ENCODE results near the gene CCDC107.
A peak's percentile ranks its signal among the peaks of the same experiment; 100 is the strongest.

CCDC107 gene

GRCh38 chr9:35682520-35683315 lies 24.6 kb downstream of the CCDC107 start:
- Histone ChIP-seq H3K4ac (ENCODE audit: low read length) (no peak overlapping the region), H3K27me3 (ENCODE audit: control insufficient read depth in 3 of 3, insufficient read depth in 3 of 3, low read depth in 1 of 3, low read length in 3 of 3) (no peaks in the 10 kb centered on the region), H2BK120ac (ENCODE audit: low read depth, low read length) (no peak overlapping the region), H3K4me3 (ENCODE audit: low read length in 2 of 2) (no peak overlapping the region), H3K4me2 (ENCODE audit: insufficient read depth, low read length, poor library complexity, severe bottlenecking) (no peak overlapping the region), H2BK5ac (ENCODE audit: low read length) (no peak overlapping the region), H2AK5ac (ENCODE audit: low read depth, low read length) (no peak overlapping the region), H3K9ac (ENCODE audit: low read depth, low read length, poor library complexity) (no peak overlapping the region), H3K79me1 (ENCODE audit: low read depth, low read length) (no peaks in the 10 kb centered on the region), H4K8ac (ENCODE audit: low read depth, low read length) (no peak overlapping the region), H3K36me3 (replicated peaks in 1 of 2; ENCODE audit: control insufficient read depth in 2 of 2, insufficient read depth in 2 of 2, low read length in 2 of 2) (peaks cover 19 to 35% of the 10 kb centered on the region in 2 donors), H2BK12ac (ENCODE audit: low read length) (no peak overlapping the region), H4K91ac (ENCODE audit: low read depth, low read length, poor library complexity) (no peak overlapping the region), H3K9me3 (replicated peaks in 1 of 2; ENCODE audit: control insufficient read depth in 2 of 2, insufficient read depth in 1 of 2, low read depth in 1 of 2, low read length in 2 of 2) (no peaks in the 10 kb centered on the region), H2AFZ (ENCODE audit: low read length) (no peak overlapping the region), H3K14ac (ENCODE audit: low read length) (no peak overlapping the region), H3K27ac (replicated peaks; ENCODE audit: low read length) (no peak overlapping the region), H3K4me1 (ENCODE audit: control insufficient read depth in 2 of 2, insufficient read depth in 1 of 2, low read depth in 1 of 2, low read length in 2 of 2) (peaks cover 0 to 17% of the 10 kb centered on the region in 2 donors), H3K18ac (ENCODE audit: low read length) (no peak overlapping the region), H2BK15ac (ENCODE audit: low read length) (no peak overlapping the region), H3K23ac (ENCODE audit: low read depth, low read length, poor library complexity) (peak overlapping the region; percentile 29)
- WGBS, 2 donors (ENCODE audit: extremely low coverage in 2 of 2, insufficient read length in 2 of 2, insufficient replicate concordance in 1 of 2), result no CpG with 5 or more reads among the region's 10 CpGs
- no peak for DNase-seq (ENCODE audit: low spot score)

GRCh38 chr9:35683323-35683722 lies 25.2 kb downstream of the CCDC107 start:
- H3K27me3 ChIP-seq (ENCODE audit: control insufficient read depth in 3 of 3, insufficient read depth in 3 of 3, low read depth in 1 of 3, low read length in 3 of 3), result no peaks in the 10 kb centered on the region
- no peak overlapping the region for H3K4ac ChIP-seq (ENCODE audit: low read length)
- H2BK15ac ChIP-seq (ENCODE audit: low read length), result no peak overlapping the region
- WGBS, 2 donors (ENCODE audit: extremely low coverage in 2 of 2, insufficient read length in 2 of 2, insufficient replicate concordance in 1 of 2), result no CpG with 5 or more reads among the region's 2 CpGs
- no peak overlapping the region for H4K8ac ChIP-seq (ENCODE audit: low read depth, low read length)
- H3K23ac ChIP-seq (ENCODE audit: low read depth, low read length, poor library complexity), result no peak overlapping the region
- peaks cover 2% of the 10 kb centered on the region for H3K79me1 ChIP-seq (ENCODE audit: low read depth, low read length)
- no peak overlapping the region for H3K14ac ChIP-seq (ENCODE audit: low read length)
- H2AK5ac ChIP-seq (ENCODE audit: low read depth, low read length), result no peak overlapping the region
- H2AFZ ChIP-seq (ENCODE audit: low read length), result no peak overlapping the region
- no peak overlapping the region for H3K27ac ChIP-seq (replicated peaks; ENCODE audit: low read length)
- no peak overlapping the region for H2BK5ac ChIP-seq (ENCODE audit: low read length)
- H3K4me2 ChIP-seq (ENCODE audit: insufficient read depth, low read length, poor library complexity, severe bottlenecking), result no peak overlapping the region
- H2BK12ac ChIP-seq (ENCODE audit: low read length), result no peak overlapping the region
- H3K36me3 ChIP-seq (replicated peaks in 1 of 2; ENCODE audit: control insufficient read depth in 2 of 2, insufficient read depth in 2 of 2, low read length in 2 of 2), result peaks cover 19 to 35% of the 10 kb centered on the region in 2 donors
- no peak for DNase-seq (ENCODE audit: low spot score)
- no peak overlapping the region for H3K4me3 ChIP-seq (ENCODE audit: low read length in 2 of 2)
- H3K9ac ChIP-seq (ENCODE audit: low read depth, low read length, poor library complexity), result no peak overlapping the region
- no peak overlapping the region for H3K18ac ChIP-seq (ENCODE audit: low read length)
- H3K4me1 ChIP-seq (ENCODE audit: control insufficient read depth in 2 of 2, insufficient read depth in 1 of 2, low read depth in 1 of 2, low read length in 2 of 2), result peaks cover 0 to 22% of the 10 kb centered on the region in 2 donors
- H4K91ac ChIP-seq (ENCODE audit: low read depth, low read length, poor library complexity), result no peak overlapping the region
- no peak overlapping the region for H2BK120ac ChIP-seq (ENCODE audit: low read depth, low read length)
- H3K9me3 ChIP-seq (replicated peaks in 1 of 2; ENCODE audit: control insufficient read depth in 2 of 2, insufficient read depth in 1 of 2, low read depth in 1 of 2, low read length in 2 of 2), result no peaks in the 10 kb centered on the region

GRCh38 chr9:35684921-35685320 lies 26.8 kb downstream of the CCDC107 start:
- H3K23ac ChIP-seq (ENCODE audit: low read depth, low read length, poor library complexity), result peak overlapping the region; percentile 37

GRCh38 chr9:35685506-35685905 lies 27.4 kb downstream of the CCDC107 start:
- Histone ChIP-seq H3K4me1 (ENCODE audit: control insufficient read depth in 2 of 2, insufficient read depth in 1 of 2, low read depth in 1 of 2, low read length in 2 of 2) (peaks cover 3 to 20% of the 10 kb centered on the region in 2 donors), H2BK12ac (ENCODE audit: low read length) (no peak overlapping the region), H3K14ac (ENCODE audit: low read length) (no peak overlapping the region), H2AFZ (ENCODE audit: low read length) (no peak overlapping the region), H4K8ac (ENCODE audit: low read depth, low read length) (no peak overlapping the region), H3K4ac (ENCODE audit: low read length) (no peak overlapping the region), H2BK15ac (ENCODE audit: low read length) (no peak overlapping the region), H3K23ac (ENCODE audit: low read depth, low read length, poor library complexity) (peak overlapping the region; percentile 37), H3K36me3 (replicated peaks in 1 of 2; ENCODE audit: control insufficient read depth in 2 of 2, insufficient read depth in 2 of 2, low read length in 2 of 2) (peaks cover 19 to 35% of the 10 kb centered on the region in 2 donors), H2AK5ac (ENCODE audit: low read depth, low read length) (no peak overlapping the region), H3K18ac (ENCODE audit: low read length) (no peak overlapping the region), H3K27ac (replicated peaks; ENCODE audit: low read length) (no peak overlapping the region), H2BK5ac (ENCODE audit: low read length) (no peak overlapping the region), H3K4me3 (ENCODE audit: low read length in 2 of 2) (no peak overlapping the region), H2BK120ac (ENCODE audit: low read depth, low read length) (no peak overlapping the region), H3K79me1 (ENCODE audit: low read depth, low read length) (peaks cover 6% of the 10 kb centered on the region), H3K9me3 (replicated peaks in 1 of 2; ENCODE audit: control insufficient read depth in 2 of 2, insufficient read depth in 1 of 2, low read depth in 1 of 2, low read length in 2 of 2) (no peaks in the 10 kb centered on the region), H3K27me3 (ENCODE audit: control insufficient read depth in 3 of 3, insufficient read depth in 3 of 3, low read depth in 1 of 3, low read length in 3 of 3) (no peaks in the 10 kb centered on the region), H3K4me2 (ENCODE audit: insufficient read depth, low read length, poor library complexity, severe bottlenecking) (no peak overlapping the region), H4K91ac (ENCODE audit: low read depth, low read length, poor library complexity) (no peak overlapping the region), H3K9ac (ENCODE audit: low read depth, low read length, poor library complexity) (peak overlapping the region; percentile 38)
- no peak for DNase-seq (ENCODE audit: low spot score)
- WGBS, 2 donors (ENCODE audit: extremely low coverage in 2 of 2, insufficient read length in 2 of 2, insufficient replicate concordance in 1 of 2), result no CpG with 5 or more reads among the region's 13 CpGs

More at GRCh38 chr9:35684921-35685320, 26.8 kb downstream of the CCDC107 start:
- no peak overlapping the region for H2BK5ac ChIP-seq (ENCODE audit: low read length)
- no peak overlapping the region for H3K4ac ChIP-seq (ENCODE audit: low read length)
- H3K36me3 ChIP-seq (replicated peaks in 1 of 2; ENCODE audit: control insufficient read depth in 2 of 2, insufficient read depth in 2 of 2, low read length in 2 of 2), result peaks cover 19 to 35% of the 10 kb centered on the region in 2 donors
- H3K18ac ChIP-seq (ENCODE audit: low read length), result no peak overlapping the region
- H2BK120ac ChIP-seq (ENCODE audit: low read depth, low read length), result no peak overlapping the region
- no peak overlapping the region for H2BK15ac ChIP-seq (ENCODE audit: low read length)
- H3K27me3 ChIP-seq (ENCODE audit: control insufficient read depth in 3 of 3, insufficient read depth in 3 of 3, low read depth in 1 of 3, low read length in 3 of 3), result no peaks in the 10 kb centered on the region
- no peak overlapping the region for H4K91ac ChIP-seq (ENCODE audit: low read depth, low read length, poor library complexity)
- no peak overlapping the region for H3K4me3 ChIP-seq (ENCODE audit: low read length in 2 of 2)
- H2AK5ac ChIP-seq (ENCODE audit: low read depth, low read length), result no peak overlapping the region
- H3K27ac ChIP-seq (replicated peaks; ENCODE audit: low read length), result no peak overlapping the region
- WGBS, 2 donors (ENCODE audit: extremely low coverage in 2 of 2, insufficient read length in 2 of 2, insufficient replicate concordance in 1 of 2), result no CpG with 5 or more reads among the region's 10 CpGs
- H2AFZ ChIP-seq (ENCODE audit: low read length), result no peak overlapping the region
- H3K14ac ChIP-seq (ENCODE audit: low read length), result no peak overlapping the region
- no peak overlapping the region for H2BK12ac ChIP-seq (ENCODE audit: low read length)
- H3K9me3 ChIP-seq (replicated peaks in 1 of 2; ENCODE audit: control insufficient read depth in 2 of 2, insufficient read depth in 1 of 2, low read depth in 1 of 2, low read length in 2 of 2), result no peaks in the 10 kb centered on the region
- H3K9ac ChIP-seq (ENCODE audit: low read depth, low read length, poor library complexity), result no peak overlapping the region
- no peak overlapping the region for H4K8ac ChIP-seq (ENCODE audit: low read depth, low read length)
- no peak overlapping the region for H3K4me2 ChIP-seq (ENCODE audit: insufficient read depth, low read length, poor library complexity, severe bottlenecking)
- peaks cover 0 to 22% of the 10 kb centered on the region in 2 donors for H3K4me1 ChIP-seq (ENCODE audit: control insufficient read depth in 2 of 2, insufficient read depth in 1 of 2, low read depth in 1 of 2, low read length in 2 of 2)
- H3K79me1 ChIP-seq (ENCODE audit: low read depth, low read length), result peaks cover 6% of the 10 kb centered on the region
- no peak for DNase-seq (ENCODE audit: low spot score)
